HG02885 (cell line): Measurements from ENCODE around the gene RTCB.

Source experiments
- ATAC-seq: cut with Tn5 transposase; IDR thresholded peaks from one replicate; pipeline ENCODE4 v1.9.1; 2021; ENCODE audit warnings: mild to moderate bottlenecking; ENCODE audit not compliant: unreplicated experiment, poor library complexity

RTCB gene

GRCh38 chr22:32341122-32341740 lies 70.8 kb downstream of the RTCB start:
- ATAC-seq: no peak

- ATAC-seq: no peak
Measured at GRCh38 chr22:32340411-32340810, 71.6 kb downstream of the RTCB start.

- no peak for ATAC-seq
Measured at GRCh38 chr22:32339190-32340012, 72.6 kb downstream of the RTCB start.

DNA sequence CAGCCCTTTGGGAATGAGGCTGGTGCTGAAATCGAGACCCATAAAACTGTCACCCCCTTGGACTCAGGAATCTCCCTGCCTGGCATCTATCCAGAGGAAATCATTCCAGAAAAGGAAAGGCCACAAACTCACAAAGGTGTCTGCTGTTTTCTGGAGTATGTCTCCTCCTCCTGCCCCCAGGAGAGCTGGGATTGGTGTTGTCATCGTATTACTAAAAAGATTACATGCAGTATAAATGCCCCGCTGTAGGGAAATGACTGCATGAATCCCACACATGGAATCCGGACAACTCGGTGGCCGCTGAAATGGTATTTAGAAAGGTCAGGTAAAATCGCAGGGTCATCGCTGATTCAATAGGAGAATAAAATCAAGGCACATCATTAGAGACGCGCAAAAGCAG lies 73.3 kb downstream of the RTCB start:
- no peak for ATAC-seq
